Fibroblast of lung (primary cell): ENCODE results near the gene FAM8A1.

ENCODE experiments used
- CTCF ChIP-seq, 2 donors: IDR thresholded peaks in 1 of 2; conservative IDR thresholded peaks in 1 of 2; 1 replicate in 1 of 2; 2 replicates in 1 of 2; pipeline ENCODE4 v1.5.1; 2011 to 2012; ENCODE audit warnings: low read length in 2 of 2, control low read depth in 1 of 2, inconsistent platforms in 1 of 2, low read depth in 1 of 2, mild to moderate bottlenecking in 1 of 2
- EZH2 ChIP-seq: IDR thresholded peaks from 2 replicates; pipeline ENCODE4 v1.5.1; 2012; ENCODE audit warnings: low read length, control low read depth, mild to moderate bottlenecking; ENCODE audit errors: missing control alignments

DNA sequence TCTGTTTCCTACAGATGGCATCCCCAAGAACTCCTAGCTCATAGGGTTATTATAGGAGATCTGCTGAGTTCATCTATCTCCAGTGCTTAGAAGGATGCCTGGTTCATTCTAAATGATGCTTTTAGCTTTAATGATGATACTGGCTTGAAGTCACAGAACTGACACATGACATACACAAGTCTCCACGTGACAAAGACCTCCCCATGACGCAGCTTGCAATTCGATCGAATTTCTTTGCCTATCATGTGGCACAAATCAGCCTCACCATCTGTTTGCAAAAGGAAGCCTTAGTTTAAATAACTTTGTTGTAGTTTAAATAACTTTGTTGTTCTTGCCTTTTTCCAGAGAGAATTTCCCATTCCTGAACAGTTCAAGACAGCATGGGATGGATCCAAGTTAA lies 44.1 kb upstream of the FAM8A1 start:
- TF ChIP-seq CTCF (conservative IDR thresholded peaks at IDR 0.05 in 1 of 2, IDR thresholded peaks at IDR 0.05 in 1 of 2; ENCODE audit: low read depth in 1 of 2, low read length in 2 of 2) (no peak), EZH2 (no peak)
